Loucy (cell line): ENCODE measurements around the gene CHAMP1.

Source experiments
- H2AFZ ChIP-seq: fragments of 200-600 bp; sonication (generic); 2 replicates; pipeline ENCODE4 v1.6.0; 2016; ENCODE audit warnings: antibody characterized with exemption, mild to moderate bottlenecking, low read length, moderate library complexity
- H3F3A ChIP-seq: fragments of 200-600 bp; 2 replicates; pipeline ENCODE4 v1.6.0; 2016; ENCODE audit warnings: antibody characterized with exemption, low read depth, mild to moderate bottlenecking
- H3K27me3 ChIP-seq: fragments of 200-600 bp; sonication (generic); 2 replicates; pipeline ENCODE4 v1.6.1; 2014; ENCODE audit warnings: low read length, mild to moderate bottlenecking; ENCODE audit not compliant: insufficient read depth, poor library complexity, severe bottlenecking
- H3K36me3 ChIP-seq: fragments of 200-600 bp; sonication (generic); 2 replicates; pipeline ENCODE4 v1.6.1; 2016; ENCODE audit warnings: low read length; ENCODE audit not compliant: insufficient read depth
- H3K4me1 ChIP-seq: fragments of 200-600 bp; sonication (generic); 2 replicates; pipeline ENCODE4 v1.5.1; 2014; ENCODE audit warnings: low read length, mild to moderate bottlenecking; ENCODE audit not compliant: insufficient read depth, poor library complexity, severe bottlenecking
- H3K4me2 ChIP-seq: fragments of 200-600 bp; sonication (generic); 2 replicates; pipeline ENCODE4 v1.6.0; 2014; ENCODE audit warnings: antibody characterized with exemption, low read length, low read depth, mild to moderate bottlenecking; ENCODE audit not compliant: poor library complexity, severe bottlenecking
- H3K4me3 ChIP-seq: fragments of 200-600 bp; sonication (generic); 2 replicates; pipeline ENCODE4 v1.5.1; 2014; ENCODE audit warnings: low read length, mild to moderate bottlenecking, mixed read lengths; ENCODE audit not compliant: poor library complexity, severe bottlenecking
- H3K79me2 ChIP-seq: fragments of 200-600 bp; sonication (generic); 2 replicates; pipeline ENCODE4 v1.6.1; 2014; ENCODE audit warnings: low read length; ENCODE audit not compliant: insufficient read depth
- H3K9ac ChIP-seq: fragments of 200-600 bp; sonication (generic); 2 replicates; pipeline ENCODE4 v1.6.0; 2014; ENCODE audit warnings: mild to moderate bottlenecking, low read depth, low read length, moderate library complexity; ENCODE audit not compliant: poor library complexity, severe bottlenecking
- H3K9me2 ChIP-seq: fragments of 200-600 bp; sonication (generic); replicated peaks from 2 replicates; pipeline ENCODE4 v1.6.1; 2016; ENCODE audit warnings: low read depth, low read length, mixed read lengths
- H3K9me3 ChIP-seq: fragments of 200-600 bp; sonication (generic); 2 replicates; pipeline ENCODE4 v1.6.1; 2014; ENCODE audit warnings: mild to moderate bottlenecking, antibody characterized with exemption, low read length, low read depth; ENCODE audit not compliant: insufficient read depth
- H4K20me1 ChIP-seq: fragments of 200-600 bp; sonication (generic); 2 replicates; pipeline ENCODE4 v1.6.0; 2014; ENCODE audit warnings: antibody characterized with exemption, low read length, mild to moderate bottlenecking; ENCODE audit not compliant: insufficient read depth, poor library complexity, severe bottlenecking
- CTCF ChIP-seq: fragments of 200-600 bp; sonication (generic); conservative IDR thresholded peaks from 2 replicates; pipeline ENCODE4 v1.5.1; 2014; ENCODE audit warnings: mild to moderate bottlenecking, antibody characterized with exemption, low read length
- EZH2phosphoT487 ChIP-seq: fragments of 200-600 bp; IDR thresholded peaks from 2 replicates; pipeline ENCODE4 v1.6.1; 2018; ENCODE audit warnings: antibody characterized with exemption, mild to moderate bottlenecking, moderate library complexity, borderline replicate concordance

The CHAMP1 gene

GRCh38 chr13:114304346-114305034 lies 9.8 kb upstream of the CHAMP1 start:
- TF ChIP-seq EZH2phosphoT487 (no peak), CTCF (no peak)
- peaks cover 58% of the 10 kb centered on the region; the same call in 1 of the 2 replicates for H3K36me3 ChIP-seq
- no peak overlapping the region for H3K9ac ChIP-seq
- H3K4me3 ChIP-seq = no peak overlapping the region
- H3K4me1 ChIP-seq = peaks cover under 1% of the 10 kb centered on the region
- H3K9me2 ChIP-seq = no peaks in the 10 kb centered on the region
- H4K20me1 ChIP-seq = no peaks in the 10 kb centered on the region
- H3K27me3 ChIP-seq = no peaks in the 10 kb centered on the region
- H2AFZ ChIP-seq = no peak overlapping the region
- no peaks in the 10 kb centered on the region for H3K79me2 ChIP-seq
- no peaks in the 10 kb centered on the region for H3K9me3 ChIP-seq
- no peaks in the 10 kb centered on the region for H3F3A ChIP-seq
- no peak overlapping the region for H3K4me2 ChIP-seq

- H4K20me1 ChIP-seq = no peaks in the 10 kb centered on the region
- no peaks in the 10 kb centered on the region for H3K9me3 ChIP-seq
- peaks cover 5% of the 10 kb centered on the region; the same call in 1 of the 2 replicates for H3F3A ChIP-seq
- H3K4me2 ChIP-seq = no peak overlapping the region
- no peak overlapping the region for H2AFZ ChIP-seq
- no peaks in the 10 kb centered on the region for H3K27me3 ChIP-seq
- no peak for TF ChIP-seq EZH2phosphoT487
- TF ChIP-seq CTCF = no peak
- H3K9ac ChIP-seq = no peak overlapping the region
- H3K4me1 ChIP-seq = peaks cover 33% of the 10 kb centered on the region
- H3K4me3 ChIP-seq = no peak overlapping the region
- peaks cover 20% of the 10 kb centered on the region; the same call in 1 of the 2 replicates for H3K36me3 ChIP-seq
- no peaks in the 10 kb centered on the region for H3K9me2 ChIP-seq
- peaks cover 7% of the 10 kb centered on the region for H3K79me2 ChIP-seq
Measured at GRCh38 chr13:114309086-114309485, 5.2 kb upstream of the CHAMP1 start.

GRCh38 chr13:114309806-114310410 lies 4.4 kb upstream of the CHAMP1 start:
- Histone ChIP-seq H3K4me1 (peaks cover 33% of the 10 kb centered on the region), H3F3A (peaks cover 9% of the 10 kb centered on the region), H4K20me1 (peaks cover 2% of the 10 kb centered on the region), H3K36me3 (peaks cover 12% of the 10 kb centered on the region; the same call in 1 of the 2 replicates), H3K4me2 (no peak overlapping the region), H3K9me2 (no peaks in the 10 kb centered on the region), H3K9ac (no peak overlapping the region), H3K9me3 (no peaks in the 10 kb centered on the region), H3K4me3 (no peak overlapping the region), H2AFZ (no peak overlapping the region), H3K27me3 (no peaks in the 10 kb centered on the region), H3K79me2 (peaks cover 13% of the 10 kb centered on the region)
- TF ChIP-seq CTCF (no peak), EZH2phosphoT487 (no peak)
